H1 (cell line): ENCODE results near the gene TAS2R38.

Experiments used
- BACH1 ChIP-seq: IDR thresholded peaks from 2 replicates; pipeline ENCODE4 v1.6.1; 2012; ENCODE audit warnings: low read length, improper control_type of control experiment
- CHD1 ChIP-seq: IDR thresholded peaks from 2 replicates; pipeline ENCODE4 v1.6.1; 2012; ENCODE audit warnings: low read depth, low read length, improper control_type of control experiment
- CTCF ChIP-seq, 3 experiments: IDR thresholded peaks; 1 replicate in 2 of 3; 2 replicates in 1 of 3; pipeline versions ENCODE4 v1.5.1 to v1.6.1; 2011; ENCODE audit warnings: low read length in 3 of 3, mild to moderate bottlenecking in 3 of 3, inconsistent platforms in 2 of 3, low read depth in 1 of 3, moderate library complexity in 1 of 3; ENCODE audit not compliant: insufficient read depth in 1 of 3; ENCODE audit errors: control extremely low read depth in 1 of 3
- EZH2 ChIP-seq: fragments of 200-600 bp; sonication (generic); IDR thresholded peaks from 2 replicates; pipeline ENCODE4 v1.7.1; 2012; ENCODE audit warnings: low read depth, mild to moderate bottlenecking, moderate library complexity, low read length, inconsistent platforms; ENCODE audit not compliant: severe bottlenecking
- HDAC6 ChIP-seq: IDR thresholded peaks from one replicate; pipeline ENCODE4 v1.7.1; 2012; ENCODE audit warnings: low read depth, mild to moderate bottlenecking, inconsistent platforms, low read length, moderate library complexity
- POLR2A ChIP-seq, 2 experiments: IDR thresholded peaks; 1 replicate in 1 of 2; 2 replicates in 1 of 2; pipeline ENCODE4 v1.6.1; 2011; ENCODE audit warnings: low read depth in 2 of 2, low read length in 2 of 2, mild to moderate bottlenecking in 2 of 2; ENCODE audit errors: control extremely low read depth in 1 of 2
- POLR2AphosphoS5 ChIP-seq: IDR thresholded peaks from 2 replicates; pipeline ENCODE4 v1.6.1; 2011; ENCODE audit warnings: low read depth, low read length
- POU5F1 ChIP-seq: IDR thresholded peaks from 2 replicates; pipeline ENCODE4 v1.6.1; 2011; ENCODE audit warnings: low read depth, mild to moderate bottlenecking, low read length, moderate library complexity
- RAD21 ChIP-seq, 2 experiments: IDR thresholded peaks in 1 of 2; conservative IDR thresholded peaks in 1 of 2; 2 replicates each; pipeline ENCODE4 v1.6.1; 2011; ENCODE audit warnings: low read depth in 2 of 2, low read length in 2 of 2, improper control_type of control experiment in 1 of 2, inconsistent platforms in 1 of 2, mild to moderate bottlenecking in 1 of 2, moderate library complexity in 1 of 2
- RNF2 ChIP-seq: fragments of 200-900, 300-1000 bp; sonication (generic); IDR thresholded peaks from 2 replicates; pipeline ENCODE4 v1.7.1; 2016; ENCODE audit warnings: borderline replicate concordance, low read depth, mild to moderate bottlenecking, antibody characterized with exemption, low read length; ENCODE audit not compliant: poor library complexity, severe bottlenecking; ENCODE audit errors: missing control alignments
- ZNF274 ChIP-seq: IDR thresholded peaks from 2 replicates; pipeline ENCODE4 v1.7.0; 2012; ENCODE audit warnings: low read length, borderline replicate concordance; ENCODE audit errors: extremely low read depth

GRCh38 chr7:141991140-141991539, 17.6 kb upstream of the TAS2R38 start:
- TF ChIP-seq POLR2AphosphoS5 (no peak), RAD21 (IDR thresholded peaks at IDR 0.05 in 1 of 2, conservative IDR thresholded peaks at IDR 0.05 in 1 of 2; ENCODE audit: low read depth in 2 of 2, low read length in 2 of 2) (no peak), HDAC6 (no peak), CTCF (IDR thresholded peaks at IDR 0.05; ENCODE audit: control extremely low read depth in 1 of 3, insufficient read depth in 1 of 3, low read depth in 1 of 3, low read length in 3 of 3) (no peak), CHD1 (no peak), ZNF274 (no peak), POU5F1 (no peak), POLR2A (IDR thresholded peaks at IDR 0.05; ENCODE audit: control extremely low read depth in 1 of 2, low read depth in 2 of 2, low read length in 2 of 2) (no peak), EZH2 (no peak), RNF2 (no peak), BACH1 (no peak)
